ENCODE measurements around the gene EGLN3.

Gene EGLN3

DNA sequence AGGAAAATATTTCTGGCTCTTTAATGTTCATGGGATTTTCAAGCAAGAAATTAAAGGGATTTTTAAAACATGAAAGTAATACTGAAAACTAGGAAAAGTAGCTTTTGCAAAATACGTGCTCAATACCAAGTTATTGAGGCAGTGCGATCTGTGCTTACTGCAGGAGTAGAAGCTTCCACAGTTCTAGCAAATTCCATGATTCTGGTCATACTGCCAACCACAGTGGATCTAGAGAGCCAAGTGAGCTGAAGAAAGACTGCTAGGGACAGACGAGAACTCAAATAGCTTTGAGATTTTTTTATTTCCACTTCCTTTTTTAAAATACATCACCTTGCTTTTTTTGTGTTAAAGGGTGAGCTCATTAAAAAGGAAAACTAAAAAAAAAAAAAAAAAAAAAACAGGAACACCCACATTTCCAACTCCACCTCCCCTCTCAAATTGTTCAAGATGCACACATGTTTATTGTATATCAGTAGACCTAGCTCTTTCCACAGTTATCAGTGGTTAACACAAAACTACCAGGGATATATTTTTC is 26.2 kb downstream of the EGLN3 start:
- Histone ChIP-seq H3K4me3 (ENCODE audit: severe bottlenecking) (no peak overlapping the region), H3K27me3 (ENCODE audit: insufficient read depth, poor library complexity, severe bottlenecking) (no peaks in the 10 kb centered on the region), H3K4me1 (ENCODE audit: insufficient read depth, poor library complexity, severe bottlenecking) (peaks cover 4% of the 10 kb centered on the region), H3K27ac (ENCODE audit: poor library complexity, severe bottlenecking) (no peak overlapping the region), H3K36me3 (ENCODE audit: low read depth) (peaks cover 38% of the 10 kb centered on the region), H3K9me3 (ENCODE audit: severe bottlenecking) (no peaks in the 10 kb centered on the region)
- DNase-seq (ENCODE audit: low spot score), result no peak
- TF ChIP-seq, protein P1, sequence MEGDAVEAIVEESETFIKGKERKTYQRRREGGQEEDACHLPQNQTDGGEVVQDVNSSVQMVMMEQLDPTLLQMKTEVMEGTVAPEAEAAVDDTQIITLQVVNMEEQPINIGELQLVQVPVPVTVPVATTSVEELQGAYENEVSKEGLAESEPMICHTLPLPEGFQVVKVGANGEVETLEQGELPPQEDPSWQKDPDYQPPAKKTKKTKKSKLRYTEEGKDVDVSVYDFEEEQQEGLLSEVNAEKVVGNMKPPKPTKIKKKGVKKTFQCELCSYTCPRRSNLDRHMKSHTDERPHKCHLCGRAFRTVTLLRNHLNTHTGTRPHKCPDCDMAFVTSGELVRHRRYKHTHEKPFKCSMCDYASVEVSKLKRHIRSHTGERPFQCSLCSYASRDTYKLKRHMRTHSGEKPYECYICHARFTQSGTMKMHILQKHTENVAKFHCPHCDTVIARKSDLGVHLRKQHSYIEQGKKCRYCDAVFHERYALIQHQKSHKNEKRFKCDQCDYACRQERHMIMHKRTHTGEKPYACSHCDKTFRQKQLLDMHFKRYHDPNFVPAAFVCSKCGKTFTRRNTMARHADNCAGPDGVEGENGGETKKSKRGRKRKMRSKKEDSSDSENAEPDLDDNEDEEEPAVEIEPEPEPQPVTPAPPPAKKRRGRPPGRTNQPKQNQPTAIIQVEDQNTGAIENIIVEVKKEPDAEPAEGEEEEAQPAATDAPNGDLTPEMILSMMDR (IDR thresholded peaks at IDR 0.05; ENCODE audit: poor library complexity, severe bottlenecking), result no peak
- ATAC-seq (ENCODE audit: low read depth), result no peak

DNA sequence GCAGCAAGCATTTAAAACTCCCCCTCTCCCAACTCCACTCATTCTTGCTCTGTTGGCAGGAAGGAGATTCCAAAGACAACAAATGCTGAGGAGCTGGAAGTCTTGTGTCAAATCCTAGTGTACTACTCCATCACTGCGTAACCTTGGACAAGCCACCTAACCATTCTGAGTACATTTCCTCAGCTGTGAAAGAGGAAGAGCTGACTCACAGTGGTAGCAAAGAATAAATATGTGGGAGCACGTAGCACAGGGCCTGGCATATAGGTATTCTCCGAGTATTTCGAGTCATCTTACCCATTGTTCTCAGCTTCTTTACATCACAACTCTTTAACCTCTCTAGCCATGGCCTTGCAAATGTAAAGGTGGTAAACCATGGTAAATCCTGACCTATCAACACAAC is 28.7 kb downstream of the EGLN3 start:
- H3K9me3 ChIP-seq (ENCODE audit: severe bottlenecking), result no peaks in the 10 kb centered on the region
- peaks cover 6% of the 10 kb centered on the region for H3K4me1 ChIP-seq (ENCODE audit: insufficient read depth, poor library complexity, severe bottlenecking)
- no peak for DNase-seq (ENCODE audit: low spot score)
- no peak overlapping the region for H3K4me3 ChIP-seq (ENCODE audit: severe bottlenecking)
- no peak overlapping the region for H3K27ac ChIP-seq (ENCODE audit: poor library complexity, severe bottlenecking)
- peaks cover 16% of the 10 kb centered on the region for H3K36me3 ChIP-seq (ENCODE audit: low read depth)
- H3K27me3 ChIP-seq (ENCODE audit: insufficient read depth, poor library complexity, severe bottlenecking), result no peaks in the 10 kb centered on the region
- peak; percentile 79 for ATAC-seq (ENCODE audit: low read depth)
- TF ChIP-seq, protein P1 (IDR thresholded peaks at IDR 0.05; ENCODE audit: poor library complexity, severe bottlenecking), result no peak

DNA sequence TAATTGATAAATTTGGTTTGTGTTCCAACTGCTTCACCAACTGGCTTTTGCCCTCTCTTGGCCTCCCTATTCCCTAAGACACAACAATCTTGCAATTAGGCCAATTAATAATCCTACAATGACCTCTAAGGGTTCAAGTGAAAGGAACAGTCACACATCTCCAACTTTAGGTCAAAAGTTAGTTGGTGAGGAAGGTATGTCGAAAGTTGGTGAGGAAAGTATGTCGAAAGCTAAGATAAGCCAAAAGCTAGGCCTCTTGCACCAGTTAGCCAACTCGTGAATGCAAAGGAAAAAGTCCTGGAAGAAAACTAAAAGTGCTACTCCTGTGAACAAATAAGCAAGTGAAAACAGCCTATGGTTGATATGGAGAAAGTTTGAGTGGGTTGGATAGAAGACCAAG is 32.6 kb downstream of the EGLN3 start:
- TF ChIP-seq, protein P1 (IDR thresholded peaks at IDR 0.05; ENCODE audit: poor library complexity, severe bottlenecking), result no peak
- DNase-seq (ENCODE audit: low spot score) (no peak), ATAC-seq (ENCODE audit: low read depth) (no peak)
- H3K27ac ChIP-seq (ENCODE audit: poor library complexity, severe bottlenecking), result no peak overlapping the region
- peaks cover 15% of the 10 kb centered on the region for H3K4me1 ChIP-seq (ENCODE audit: insufficient read depth, poor library complexity, severe bottlenecking)
- no peaks in the 10 kb centered on the region for H3K9me3 ChIP-seq (ENCODE audit: severe bottlenecking)
- H3K4me3 ChIP-seq (ENCODE audit: severe bottlenecking), result no peak overlapping the region
- no peaks in the 10 kb centered on the region for H3K36me3 ChIP-seq (ENCODE audit: low read depth)
- no peaks in the 10 kb centered on the region for H3K27me3 ChIP-seq (ENCODE audit: insufficient read depth, poor library complexity, severe bottlenecking)

DNA sequence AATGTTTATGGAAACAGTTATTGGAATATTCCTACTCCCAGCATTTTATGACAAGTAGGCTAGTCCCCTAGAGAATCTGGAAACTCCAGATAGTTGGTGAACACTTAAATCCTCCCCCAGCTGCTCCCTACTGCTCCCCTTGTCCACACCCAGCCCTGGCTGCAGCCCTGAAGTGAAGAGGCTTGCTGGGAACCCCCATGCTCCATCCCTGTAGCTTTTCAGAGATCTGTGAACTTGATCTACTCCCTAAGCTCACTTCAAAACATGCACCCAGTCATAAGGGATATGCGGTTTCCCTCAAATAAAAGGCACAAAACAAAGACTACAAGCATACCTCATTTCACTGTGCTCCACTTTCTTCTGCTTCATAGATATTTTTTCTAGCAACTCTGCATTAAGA is 33.2 kb downstream of the EGLN3 start:
- no peak overlapping the region for H3K4me3 ChIP-seq (ENCODE audit: severe bottlenecking)
- H3K4me1 ChIP-seq (ENCODE audit: insufficient read depth, poor library complexity, severe bottlenecking), result peaks cover 15% of the 10 kb centered on the region
- no peak overlapping the region for H3K27ac ChIP-seq (ENCODE audit: poor library complexity, severe bottlenecking)
- ATAC-seq (ENCODE audit: low read depth) (no peak), DNase-seq (ENCODE audit: low spot score) (no peak)
- TF ChIP-seq, protein P1 (IDR thresholded peaks at IDR 0.05; ENCODE audit: poor library complexity, severe bottlenecking), result no peak
- H3K27me3 ChIP-seq (ENCODE audit: insufficient read depth, poor library complexity, severe bottlenecking), result no peaks in the 10 kb centered on the region
- H3K9me3 ChIP-seq (ENCODE audit: severe bottlenecking), result no peaks in the 10 kb centered on the region
- H3K36me3 ChIP-seq (ENCODE audit: low read depth), result no peaks in the 10 kb centered on the region

DNA sequence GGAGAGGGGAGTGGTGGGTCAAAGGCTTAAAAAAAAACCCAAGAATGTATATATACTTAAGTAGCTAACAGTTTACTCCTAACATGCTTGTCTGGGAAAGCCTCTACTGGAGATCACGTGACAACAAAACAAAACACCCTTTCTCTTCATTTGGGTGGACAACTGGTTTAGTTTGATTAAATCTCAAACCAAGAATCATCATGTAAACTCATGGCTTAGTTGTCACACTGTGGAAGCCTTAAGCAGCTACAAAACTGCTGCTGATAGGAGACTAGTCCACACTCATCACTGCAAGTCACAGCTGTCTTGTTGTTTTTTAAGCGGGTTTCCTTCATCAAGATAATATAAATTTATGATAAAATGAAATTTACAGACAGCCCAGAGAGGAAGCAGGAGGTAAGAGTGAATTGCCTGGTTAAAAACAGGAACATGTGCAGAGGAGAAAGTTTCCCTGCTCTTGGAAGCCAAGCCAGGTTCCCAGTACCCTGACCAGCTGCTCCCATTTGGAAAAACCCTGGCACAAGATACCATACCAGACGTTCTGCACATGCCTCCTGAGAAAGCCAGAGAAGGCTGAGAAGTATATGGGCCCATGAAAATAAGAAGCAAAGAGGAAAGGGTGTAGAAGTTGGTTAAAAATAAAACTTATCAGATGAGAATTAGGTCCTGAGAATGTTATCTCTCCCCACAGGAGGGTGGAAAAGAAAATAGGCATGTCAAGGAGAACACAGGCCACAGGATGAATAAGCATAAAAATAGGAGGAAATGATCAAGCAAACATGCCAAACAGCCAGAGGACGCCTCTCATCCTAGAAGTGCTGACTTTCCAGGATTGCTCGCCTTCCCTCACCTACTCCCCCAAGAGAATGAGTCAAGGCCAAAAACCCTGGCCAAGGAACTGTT is 34.0 kb downstream of the EGLN3 start:
- no peaks in the 10 kb centered on the region for H3K27me3 ChIP-seq (ENCODE audit: insufficient read depth, poor library complexity, severe bottlenecking)
- H3K9me3 ChIP-seq (ENCODE audit: severe bottlenecking), result no peaks in the 10 kb centered on the region
- H3K4me3 ChIP-seq (ENCODE audit: severe bottlenecking), result no peak overlapping the region
- peaks cover 11% of the 10 kb centered on the region for H3K4me1 ChIP-seq (ENCODE audit: insufficient read depth, poor library complexity, severe bottlenecking)
- H3K36me3 ChIP-seq (ENCODE audit: low read depth), result no peaks in the 10 kb centered on the region
- ATAC-seq (ENCODE audit: low read depth) (peak; percentile 55), DNase-seq (ENCODE audit: low spot score) (no peak)
- TF ChIP-seq, protein P1 (IDR thresholded peaks at IDR 0.05; ENCODE audit: poor library complexity, severe bottlenecking), result no peak
- no peak overlapping the region for H3K27ac ChIP-seq (ENCODE audit: poor library complexity, severe bottlenecking)

Data from RWPE2 (cell line).